GM23338 (cell line): Measurements from ENCODE around the gene KLHL41. TPM values are rescaled to one million over a fixed set of nuclear protein-coding genes. Genes with fewer than 3 reads are reported as not detected.

ENCODE experiments used
- ATAC-seq: fragments of 200-7000 bp; cut with Tn5 transposase; 3 replicates; pipeline ENCODE4 v1.9.1; 2020
- DNase-seq: peaks from one replicate; pipeline ENCODE4 v3.0.0-alpha.2; 2015; ENCODE audit warnings: low spot score
- H2AFZ ChIP-seq: fragments of 200-600 bp; sonication (generic); 2 replicates; pipeline ENCODE4 v1.8.0; 2016; ENCODE audit warnings: antibody characterized with exemption, mild to moderate bottlenecking, moderate library complexity
- H3F3A ChIP-seq: fragments of 200-600 bp; sonication (generic); replicated peaks from 2 replicates; pipeline ENCODE4 v1.8.0; 2017; ENCODE audit warnings: antibody characterized with exemption, mixed run types, low read depth
- H3K27ac ChIP-seq: fragments of 200-600 bp; sonication (generic); 2 replicates; pipeline ENCODE4 v1.6.1; 2016; ENCODE audit warnings: low read depth
- H3K27me3 ChIP-seq: fragments of 200-600 bp; sonication (generic); 2 replicates; pipeline ENCODE4 v1.8.0; 2016; ENCODE audit warnings: mild to moderate bottlenecking, mixed run types, moderate library complexity; ENCODE audit not compliant: insufficient read depth
- H3K36me3 ChIP-seq: fragments of 200-600 bp; sonication (generic); 2 replicates; pipeline ENCODE4 v1.8.0; 2016; ENCODE audit warnings: mild to moderate bottlenecking; ENCODE audit not compliant: insufficient read depth
- H3K4me1 ChIP-seq: fragments of 200-600 bp; sonication (generic); 2 replicates; pipeline ENCODE4 v1.8.0; 2016; ENCODE audit warnings: mild to moderate bottlenecking, moderate library complexity; ENCODE audit not compliant: insufficient read depth
- H3K4me2 ChIP-seq: fragments of 200-600 bp; sonication (generic); 2 replicates; pipeline ENCODE4 v1.7.1; 2017; ENCODE audit warnings: mixed run types
- H3K4me3 ChIP-seq: fragments of 200-600 bp; sonication (generic); 2 replicates; pipeline ENCODE4 v1.6.1; 2016; ENCODE audit warnings: mixed run types
- H3K79me2 ChIP-seq: fragments of 200-600 bp; sonication (generic); replicated peaks from 2 replicates; pipeline ENCODE4 v1.8.0; 2017; ENCODE audit warnings: mild to moderate bottlenecking; ENCODE audit not compliant: insufficient read depth
- H3K9me2 ChIP-seq: fragments of 200-600 bp; sonication (generic); 2 replicates; pipeline ENCODE4 v1.8.0; 2017; ENCODE audit not compliant: insufficient read depth
- H4K20me1 ChIP-seq: fragments of 200-600 bp; sonication (generic); replicated peaks from 2 replicates; pipeline ENCODE4 v1.8.0; 2017; ENCODE audit warnings: mild to moderate bottlenecking; ENCODE audit not compliant: insufficient read depth
- H3K27ac Mint-ChIP-seq: 2 replicates; pipeline ENCODE4 v1.8.0; 2020; ENCODE audit warnings: inconsistent platforms, mild to moderate bottlenecking, moderate library complexity, mixed read lengths
- H3K27me3 Mint-ChIP-seq: 3 replicates; pipeline ENCODE4 v1.8.0; 2022; ENCODE audit warnings: low read depth, mild to moderate bottlenecking, moderate library complexity, mixed read lengths, inconsistent platforms; ENCODE audit not compliant: insufficient read depth, poor library complexity
- H3K36me3 Mint-ChIP-seq: 3 replicates; pipeline ENCODE4 v1.8.0; 2021; ENCODE audit warnings: low read depth, mild to moderate bottlenecking, inconsistent platforms, moderate library complexity, mixed read lengths
- H3K4me1 Mint-ChIP-seq: 3 replicates; pipeline ENCODE4 v1.8.0; 2020; ENCODE audit warnings: mild to moderate bottlenecking, inconsistent platforms, mixed read lengths
- H3K4me3 Mint-ChIP-seq: 3 replicates; pipeline ENCODE4 v1.8.0; 2021; ENCODE audit warnings: moderate library complexity, mild to moderate bottlenecking, inconsistent platforms, mixed read lengths
- H3K9me3 Mint-ChIP-seq: 3 replicates; pipeline ENCODE4 v1.8.0; 2020; ENCODE audit warnings: moderate library complexity, mild to moderate bottlenecking, inconsistent platforms, mixed read lengths
- CTCF ChIP-seq, 2 experiments: fragments of 200-600 bp in 1 of 2; sonication (generic) in 1 of 2; conservative IDR thresholded peaks; 2 replicates each; pipeline versions ENCODE4 v1.5.1 to v1.6.1; 2016 to 2017; ENCODE audit warnings: antibody characterized with exemption in 2 of 2, low read depth in 2 of 2, mild to moderate bottlenecking in 2 of 2, moderate library complexity in 1 of 2
- ETS1 ChIP-seq: IDR thresholded peaks from 2 replicates; pipeline ENCODE4 v1.6.1; 2016; ENCODE audit warnings: antibody characterized with exemption
- EZH2 ChIP-seq: fragments of 200-600 bp; sonication (generic); IDR thresholded peaks from one replicate; pipeline ENCODE4 v1.8.0; 2017; ENCODE audit warnings: antibody characterized with exemption, mild to moderate bottlenecking, low read depth; ENCODE audit not compliant: unreplicated experiment
- EZH2phosphoT487 ChIP-seq: fragments of 200-600 bp; sonication (generic); IDR thresholded peaks from one replicate; pipeline ENCODE4 v1.8.1; 2018; ENCODE audit warnings: antibody characterized with exemption; ENCODE audit not compliant: unreplicated experiment
- JUNB ChIP-seq: IDR thresholded peaks from one replicate; pipeline ENCODE4 v1.6.1; 2016; ENCODE audit warnings: antibody characterized with exemption; ENCODE audit not compliant: unreplicated experiment
- NANOG ChIP-seq: IDR thresholded peaks from 2 replicates; pipeline ENCODE4 v1.6.1; 2016; ENCODE audit warnings: antibody characterized with exemption, borderline replicate concordance
- POLR2AphosphoS5 ChIP-seq: IDR thresholded peaks from 2 replicates; pipeline ENCODE4 v1.6.1; 2016; ENCODE audit warnings: antibody characterized with exemption, low read depth
- REST ChIP-seq: IDR thresholded peaks from one replicate; pipeline ENCODE4 v1.6.1; 2018; ENCODE audit warnings: antibody characterized with exemption; ENCODE audit not compliant: unreplicated experiment
- STAT1 ChIP-seq: IDR thresholded peaks from one replicate; pipeline ENCODE4 v1.6.1; 2016; ENCODE audit warnings: antibody characterized with exemption; ENCODE audit not compliant: unreplicated experiment
- ZNF114 ChIP-seq: fragments of 250-450 bp; sonication (Bioruptor Pico); IDR thresholded peaks from 2 replicates; pipeline ENCODE4 v1.5.0; 2020; ENCODE audit warnings: mild to moderate bottlenecking, moderate library complexity
- ZNF331 ChIP-seq: fragments of 250-450 bp; sonication (Bioruptor Pico); IDR thresholded peaks from 2 replicates; pipeline ENCODE4 v1.5.0; 2020; ENCODE audit warnings: low read depth, mild to moderate bottlenecking, moderate library complexity
- polyA plus RNA-seq: library from polyadenylated mRNA; unstranded; fragments of >200 nt; fragmentation: Nextera tagmentation; extraction: Ambion mirVana; gene quantifications from 2 replicates; pipeline ENCODE4 v1.2.1, GENCODE V29; 2016
- total RNA-seq: library from RNA; depleted of rRNA; stranded (reverse); fragments of >200 nt; shearing (Covaris generic); gene quantifications from 2 replicates; pipeline ENCODE4 v1.2.3, GENCODE V29; 2014

KLHL41 gene
- total and polyA plus RNA-seq, 2 experiments from 2014 or later, result not detected

GRCh38 chr2:169512525-169512924, 3.0 kb downstream of the KLHL41 start:
- Histone ChIP-seq H3K79me2 (no peaks in the 10 kb centered on the region), H3K27me3 (no peaks in the 10 kb centered on the region), H2AFZ (no peak overlapping the region), H3K4me3 (no peak overlapping the region), H3K36me3 (no peaks in the 10 kb centered on the region), H4K20me1 (no peaks in the 10 kb centered on the region), H3K9me2 (no peaks in the 10 kb centered on the region), H3F3A (no peaks in the 10 kb centered on the region), H3K27ac (no peak overlapping the region), H3K4me1 (no peaks in the 10 kb centered on the region), H3K4me2 (no peak overlapping the region)
- Mint-ChIP-seq H3K4me3 (no peak overlapping the region), H3K9me3 (no peaks in the 10 kb centered on the region), H3K27ac (no peak overlapping the region), H3K27me3 (no peaks in the 10 kb centered on the region), H3K4me1 (peaks cover 9% of the 10 kb centered on the region; the same call in 2 of the 3 replicates), H3K36me3 (no peaks in the 10 kb centered on the region)
- DNase-seq (no peak), ATAC-seq (no peak)
- no peak for TF ChIP-seq POLR2AphosphoS5
- TF ChIP-seq EZH2phosphoT487, result no peak
- TF ChIP-seq JUNB, result no peak
- TF ChIP-seq ETS1, result no peak
- TF ChIP-seq REST, result no peak
- TF ChIP-seq ZNF114 (CRISPR knock-in tag), result no peak
- no peak for TF ChIP-seq CTCF (conservative IDR thresholded peaks at IDR 0.05; ENCODE audit: low read depth in 2 of 2)
- TF ChIP-seq NANOG, result no peak
- TF ChIP-seq EZH2, result no peak
- no peak for TF ChIP-seq STAT1
- TF ChIP-seq ZNF331, result no peak
